Measurements from ENCODE around the gene PTPRM. TPM values are rescaled to one million over a fixed set of nuclear protein-coding genes. Genes with fewer than 3 reads are reported as not detected.
A peak's percentile ranks its signal among the peaks of the same experiment; 100 is the strongest.

Gene PTPRM
- polyA plus RNA-seq, 1 of the 3 experiments (the other 2 are of a cell fraction), result 16.0 TPM

- H3K27me3 ChIP-seq (ENCODE audit: insufficient read depth), result no peaks in the 10 kb centered on the region
- no peak overlapping the region for H2AFZ ChIP-seq (ENCODE audit: low read depth)
- TF ChIP-seq MAX (IDR thresholded peaks at IDR 0.05; ENCODE audit: low read depth), result no peak
- no peak for TF ChIP-seq EZH2phosphoT487 (IDR thresholded peaks at IDR 0.05; ENCODE audit: borderline replicate concordance, low read depth)
- TF ChIP-seq RFX5 (IDR thresholded peaks at IDR 0.05; ENCODE audit: low read length), result no peak
- TF ChIP-seq TCF12 (IDR thresholded peaks at IDR 0.05), result no peak
- no peak for TF ChIP-seq POLR2AphosphoS5 (IDR thresholded peaks at IDR 0.05; ENCODE audit: low read depth, low read length)
- TF ChIP-seq RXRA (IDR thresholded peaks at IDR 0.05; ENCODE audit: borderline replicate concordance, low read depth), result no peak
- TF ChIP-seq SMC3 (IDR thresholded peaks at IDR 0.05; ENCODE audit: low read depth, low read length), result no peak
- TF ChIP-seq TEAD4 (IDR thresholded peaks at IDR 0.05; ENCODE audit: borderline replicate concordance, insufficient read depth), result no peak
- TF ChIP-seq JUND (IDR thresholded peaks at IDR 0.05), result no peak
- TF ChIP-seq, protein P1, sequence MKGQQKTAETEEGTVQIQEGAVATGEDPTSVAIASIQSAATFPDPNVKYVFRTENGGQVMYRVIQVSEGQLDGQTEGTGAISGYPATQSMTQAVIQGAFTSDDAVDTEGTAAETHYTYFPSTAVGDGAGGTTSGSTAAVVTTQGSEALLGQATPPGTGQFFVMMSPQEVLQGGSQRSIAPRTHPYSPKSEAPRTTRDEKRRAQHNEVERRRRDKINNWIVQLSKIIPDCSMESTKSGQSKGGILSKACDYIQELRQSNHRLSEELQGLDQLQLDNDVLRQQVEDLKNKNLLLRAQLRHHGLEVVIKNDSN (IDR thresholded peaks at IDR 0.05; ENCODE audit: borderline replicate concordance, low read depth), result no peak
- no peak for TF ChIP-seq FOXJ3 (CRISPR knock-in tag; IDR thresholded peaks at IDR 0.05)
- TF ChIP-seq GABPA (IDR thresholded peaks at IDR 0.05; ENCODE audit: low read depth), result no peak
- no peak for TF ChIP-seq EP300 (IDR thresholded peaks at IDR 0.05; ENCODE audit: borderline replicate concordance in 1 of 2, low read depth in 1 of 2, low read length in 1 of 2)
- no peak for TF ChIP-seq FOXM1 (IDR thresholded peaks at IDR 0.05; ENCODE audit: low read depth)
- no peak for TF ChIP-seq FOSL2 (IDR thresholded peaks at IDR 0.05; ENCODE audit: borderline replicate concordance, low read depth)
- no peaks in the 10 kb centered on the region for H4K20me1 ChIP-seq (ENCODE audit: insufficient read depth)
- POLR2A ChIA-PET, result no interaction called here
- no peaks in the 10 kb centered on the region for H3K36me3 ChIP-seq (replicated peaks in 1 of 2; ENCODE audit: control insufficient read depth in 1 of 2, insufficient read depth in 2 of 2, low read length in 1 of 2)
- H3K79me2 ChIP-seq (ENCODE audit: insufficient read depth), result no peaks in the 10 kb centered on the region
- no peaks in the 10 kb centered on the region for H3K9me3 ChIP-seq
- DNase-seq, result no peak
- peak overlapping the region in 1 of 2 experiments; percentile 69; a peak in 2 of 4 replicates for H3K27ac ChIP-seq (ENCODE audit: low read depth in 2 of 2, low read length in 1 of 2)
- H3F3A ChIP-seq (replicated peaks; ENCODE audit: insufficient read depth), result no peaks in the 10 kb centered on the region
- H3K4me2 ChIP-seq, result no peak overlapping the region
- no peaks in the 10 kb centered on the region for H3K9me2 ChIP-seq
- peaks cover 0 to 19% of the 10 kb centered on the region in 2 experiments; a peak in 2 of 4 replicates for H3K4me1 ChIP-seq (ENCODE audit: control insufficient read depth in 1 of 2, insufficient read depth in 2 of 2, low read depth in 1 of 2, low read length in 1 of 2)
- CTCF ChIA-PET, result interaction anchor here (0.6 kb wide), 1 partner anchor 61 kb away, joined by 3 read pairs; no protein-coding TSS in a partner anchor
- 85% methylated on average over 5 of the region's 5 CpGs for WGBS (ENCODE audit: low lambda C conversion rate)
- no peak overlapping the region for H3K9ac ChIP-seq
- no peak overlapping the region for H3K4me3 ChIP-seq (ENCODE audit: low read depth in 2 of 2, low read length in 1 of 2)
Measured at GRCh38 chr18:7940379-7940778, 373.3 kb downstream of the PTPRM start.

DNA sequence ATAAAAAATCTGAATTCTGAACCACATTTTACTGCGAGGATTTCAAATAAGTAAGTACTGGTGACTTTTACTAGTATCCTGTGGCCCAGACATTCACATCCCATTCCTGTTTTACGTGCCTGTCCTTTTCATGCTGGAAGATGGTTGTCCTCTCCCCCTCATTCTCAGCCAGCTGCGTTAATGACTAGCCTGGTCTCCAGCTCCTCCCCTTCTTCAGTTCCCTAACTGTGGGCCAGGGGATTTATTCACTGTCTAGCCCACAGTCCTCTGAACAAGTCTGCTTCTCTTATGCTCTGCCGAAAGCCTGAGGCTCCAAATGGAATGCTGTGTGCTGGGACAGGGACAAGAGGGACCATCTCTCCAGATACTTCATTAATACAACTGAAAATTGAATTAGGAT is 373.9 kb downstream of the PTPRM start:
- no peaks in the 10 kb centered on the region for H3K27me3 ChIP-seq (ENCODE audit: insufficient read depth)
- peaks cover 0 to 20% of the 10 kb centered on the region in 2 experiments; a peak in 2 of 4 replicates for H3K4me1 ChIP-seq (ENCODE audit: control insufficient read depth in 1 of 2, insufficient read depth in 2 of 2, low read depth in 1 of 2, low read length in 1 of 2)
- POLR2A ChIA-PET, result no interaction called here
- no peak overlapping the region for H2AFZ ChIP-seq (ENCODE audit: low read depth)
- peak; percentile 39 for DNase-seq
- H3K79me2 ChIP-seq (ENCODE audit: insufficient read depth), result no peaks in the 10 kb centered on the region
- no peaks in the 10 kb centered on the region for H3K36me3 ChIP-seq (replicated peaks in 1 of 2; ENCODE audit: control insufficient read depth in 1 of 2, insufficient read depth in 2 of 2, low read length in 1 of 2)
- CTCF ChIA-PET, result interaction anchor here (0.6 kb wide), 1 partner anchor 60 kb away, joined by 3 read pairs; no protein-coding TSS in a partner anchor
- no peak overlapping the region for H3K4me3 ChIP-seq (ENCODE audit: low read depth in 2 of 2, low read length in 1 of 2)
- H3F3A ChIP-seq (replicated peaks; ENCODE audit: insufficient read depth), result no peaks in the 10 kb centered on the region
- no peaks in the 10 kb centered on the region for H3K9me2 ChIP-seq
- H3K9ac ChIP-seq, result no peak overlapping the region
- WGBS (ENCODE audit: low lambda C conversion rate), result 68% methylated on average over 4 of the region's 4 CpGs
- no peaks in the 10 kb centered on the region for H4K20me1 ChIP-seq (ENCODE audit: insufficient read depth)
- H3K9me3 ChIP-seq, result no peaks in the 10 kb centered on the region
- H3K4me2 ChIP-seq, result no peak overlapping the region
- peak overlapping the region in 1 of 2 experiments; percentile 69; a peak in 2 of 4 replicates for H3K27ac ChIP-seq (ENCODE audit: low read depth in 2 of 2, low read length in 1 of 2)
- TF ChIP-seq CTCF (IDR thresholded peaks at IDR 0.05) (no peak), RAD21 (IDR thresholded peaks at IDR 0.05; ENCODE audit: low read length) (no peak), NRF1 (IDR thresholded peaks at IDR 0.05; ENCODE audit: low read depth, low read length) (no peak), TEAD4 (IDR thresholded peaks at IDR 0.05; ENCODE audit: borderline replicate concordance, insufficient read depth) (no peak), MEF2A (IDR thresholded peaks at IDR 0.05; ENCODE audit: borderline replicate concordance, low read depth) (no peak), TAF1 (IDR thresholded peaks at IDR 0.05; ENCODE audit: borderline replicate concordance, low read depth, low read length) (no peak), GABPA (IDR thresholded peaks at IDR 0.05; ENCODE audit: low read depth) (no peak), JUND (IDR thresholded peaks at IDR 0.05) (no peak), EZH2phosphoT487 (IDR thresholded peaks at IDR 0.05; ENCODE audit: borderline replicate concordance, low read depth) (no peak)
- TF ChIP-seq, protein P1 (IDR thresholded peaks at IDR 0.05; ENCODE audit: borderline replicate concordance, low read depth), result no peak
- TF ChIP-seq, protein P2, sequence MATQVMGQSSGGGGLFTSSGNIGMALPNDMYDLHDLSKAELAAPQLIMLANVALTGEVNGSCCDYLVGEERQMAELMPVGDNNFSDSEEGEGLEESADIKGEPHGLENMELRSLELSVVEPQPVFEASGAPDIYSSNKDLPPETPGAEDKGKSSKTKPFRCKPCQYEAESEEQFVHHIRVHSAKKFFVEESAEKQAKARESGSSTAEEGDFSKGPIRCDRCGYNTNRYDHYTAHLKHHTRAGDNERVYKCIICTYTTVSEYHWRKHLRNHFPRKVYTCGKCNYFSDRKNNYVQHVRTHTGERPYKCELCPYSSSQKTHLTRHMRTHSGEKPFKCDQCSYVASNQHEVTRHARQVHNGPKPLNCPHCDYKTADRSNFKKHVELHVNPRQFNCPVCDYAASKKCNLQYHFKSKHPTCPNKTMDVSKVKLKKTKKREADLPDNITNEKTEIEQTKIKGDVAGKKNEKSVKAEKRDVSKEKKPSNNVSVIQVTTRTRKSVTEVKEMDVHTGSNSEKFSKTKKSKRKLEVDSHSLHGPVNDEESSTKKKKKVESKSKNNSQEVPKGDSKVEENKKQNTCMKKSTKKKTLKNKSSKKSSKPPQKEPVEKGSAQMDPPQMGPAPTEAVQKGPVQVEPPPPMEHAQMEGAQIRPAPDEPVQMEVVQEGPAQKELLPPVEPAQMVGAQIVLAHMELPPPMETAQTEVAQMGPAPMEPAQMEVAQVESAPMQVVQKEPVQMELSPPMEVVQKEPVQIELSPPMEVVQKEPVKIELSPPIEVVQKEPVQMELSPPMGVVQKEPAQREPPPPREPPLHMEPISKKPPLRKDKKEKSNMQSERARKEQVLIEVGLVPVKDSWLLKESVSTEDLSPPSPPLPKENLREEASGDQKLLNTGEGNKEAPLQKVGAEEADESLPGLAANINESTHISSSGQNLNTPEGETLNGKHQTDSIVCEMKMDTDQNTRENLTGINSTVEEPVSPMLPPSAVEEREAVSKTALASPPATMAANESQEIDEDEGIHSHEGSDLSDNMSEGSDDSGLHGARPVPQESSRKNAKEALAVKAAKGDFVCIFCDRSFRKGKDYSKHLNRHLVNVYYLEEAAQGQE (IDR thresholded peaks at IDR 0.05; ENCODE audit: low read depth, low read length), result no peak
